GM12892 (cell line): ENCODE measurements around the gene PLA2G4E.

Experiments
- DNase-seq: peaks from one replicate; pipeline ENCODE4 v3.0.0; 2011; ENCODE audit not compliant: insufficient read length
- FAIRE-seq: peaks from 2 replicates; lab custom pipeline; 2011; peaks lifted over from hg19 to GRCh38; lab: Jason Lieb, UNC
- POLR2A ChIP-seq: IDR thresholded peaks from 2 replicates; pipeline ENCODE4 v1.6.1; 2011; ENCODE audit warnings: low read depth, low read length, control low read depth
- POLR2AphosphoS5 ChIP-seq: IDR thresholded peaks from 2 replicates; pipeline ENCODE4 v1.6.1; 2011; ENCODE audit warnings: low read depth, low read length, control low read depth
- TAF1 ChIP-seq: IDR thresholded peaks from 2 replicates; pipeline ENCODE4 v1.6.1; 2011; ENCODE audit warnings: low read depth, mild to moderate bottlenecking, control low read depth, low read length, borderline replicate concordance

PLA2G4E gene

GRCh38 chr15:41939986-41940385 is 80.9 kb downstream of the PLA2G4E start:
- DNase-seq = no peak
- TF ChIP-seq POLR2A (no peak), TAF1 (no peak), POLR2AphosphoS5 (no peak)
- no peak for FAIRE-seq

- no peak for FAIRE-seq
- DNase-seq = no peak
- TF ChIP-seq TAF1 (no peak), POLR2A (no peak), POLR2AphosphoS5 (no peak)
Measured at GRCh38 chr15:41937568-41937923, 83.3 kb downstream of the PLA2G4E start.

- no peak for DNase-seq
- FAIRE-seq = no peak
- no peak for TF ChIP-seq POLR2A
- peak; percentile 71 for TF ChIP-seq POLR2AphosphoS5
Measured at GRCh38 chr15:41936649-41937567, 83.9 kb downstream of the PLA2G4E start.

- FAIRE-seq = peak; percentile 44
- TF ChIP-seq POLR2A (no peak), TAF1 (no peak), POLR2AphosphoS5 (no peak)
- DNase-seq = no peak
Measured at GRCh38 chr15:41936155-41936554, 84.7 kb downstream of the PLA2G4E start.

GRCh38 chr15:41935566-41936020 is 85.2 kb downstream of the PLA2G4E start:
- FAIRE-seq (peak; percentile 76), DNase-seq (no peak)
- TF ChIP-seq POLR2A = no peak

GRCh38 chr15:41934843-41935242 is 86.0 kb downstream of the PLA2G4E start:
- peak; percentile 48 for FAIRE-seq

GRCh38 chr15:41933771-41934170 is 87.1 kb downstream of the PLA2G4E start:
- FAIRE-seq (no peak), DNase-seq (no peak)
- TF ChIP-seq POLR2AphosphoS5 (peak; percentile 43; the same call in 1 of the 2 replicates), TAF1 (no peak), POLR2A (peak; percentile 17; the same call in 1 of the 2 replicates)

More at GRCh38 chr15:41934843-41935242, 86.0 kb downstream of the PLA2G4E start:
- no peak; the same call in 1 of the 2 replicates for TF ChIP-seq POLR2AphosphoS5
- TF ChIP-seq POLR2A = 0 out of 2 replicates have a peak, but pooled peaks have one; percentile 48
- no peak for DNase-seq

GRCh38 chr15:41933326-41933725 is 87.5 kb downstream of the PLA2G4E start:
- no peak for TF ChIP-seq POLR2A
- TF ChIP-seq TAF1 = no peak
- TF ChIP-seq POLR2AphosphoS5 = no peak; the same call in 1 of the 2 replicates
- FAIRE-seq (no peak), DNase-seq (no peak)

- DNase-seq (no peak), FAIRE-seq (no peak)
- TF ChIP-seq TAF1 (no peak), POLR2AphosphoS5 (no peak), POLR2A (no peak)
Measured at GRCh38 chr15:41932511-41933289, 88.1 kb downstream of the PLA2G4E start.

GRCh38 chr15:41932101-41932500 is 88.7 kb downstream of the PLA2G4E start:
- TF ChIP-seq POLR2A = no peak
- TF ChIP-seq TAF1 = no peak
- no peak for TF ChIP-seq POLR2AphosphoS5
- FAIRE-seq (no peak), DNase-seq (no peak)
